Neuronal stem cell (in vitro differentiated cells): ENCODE data around the gene WDR33.

ENCODE experiments used
- DNase-seq: peaks from one replicate; pipeline ENCODE4 v3.0.0-alpha.2; 2013; ENCODE audit warnings: low spot score
- H2AFZ ChIP-seq: one replicate; pipeline ENCODE4 v1.6.1; 2013; ENCODE audit warnings: mild to moderate bottlenecking, low read length, inconsistent platforms
- H2AK5ac ChIP-seq: 2 replicates; pipeline ENCODE4 v1.6.1; 2013; ENCODE audit warnings: low read depth, mild to moderate bottlenecking, inconsistent platforms, low read length, moderate library complexity, mixed read lengths
- H2BK120ac ChIP-seq: 2 replicates; pipeline ENCODE4 v1.6.1; 2013; ENCODE audit warnings: low read depth, mild to moderate bottlenecking, inconsistent platforms, low read length, moderate library complexity, mixed read lengths
- H2BK12ac ChIP-seq: one replicate; pipeline ENCODE4 v1.6.1; 2013; ENCODE audit warnings: low read length, inconsistent platforms
- H2BK15ac ChIP-seq: 2 replicates; pipeline ENCODE4 v1.6.1; 2013; ENCODE audit warnings: mild to moderate bottlenecking, low read length, inconsistent platforms, mixed read lengths
- H2BK5ac ChIP-seq: one replicate; pipeline ENCODE4 v1.6.1; 2013; ENCODE audit warnings: inconsistent platforms, mild to moderate bottlenecking, low read length, moderate library complexity
- H3K14ac ChIP-seq: one replicate; pipeline ENCODE4 v1.6.1; 2013; ENCODE audit warnings: low read length, inconsistent platforms
- H3K18ac ChIP-seq: 2 replicates; pipeline ENCODE4 v1.6.1; 2013; ENCODE audit warnings: low read length, inconsistent platforms
- H3K23ac ChIP-seq: 2 replicates; pipeline ENCODE4 v1.6.1; 2013; ENCODE audit warnings: low read depth, mild to moderate bottlenecking, mixed read lengths, low read length, inconsistent platforms; ENCODE audit not compliant: poor library complexity
- H3K27ac ChIP-seq: replicated peaks from 3 replicates; pipeline ENCODE4 v1.5.1; 2013; ENCODE audit warnings: low read length, inconsistent platforms
- H3K27me3 ChIP-seq, 3 experiments: 2 replicates each; pipeline ENCODE4 v1.6.1; 2013; ENCODE audit warnings: low read length in 3 of 3, mild to moderate bottlenecking in 2 of 3, inconsistent platforms in 1 of 3, low read depth in 1 of 3, mixed read lengths in 1 of 3, moderate library complexity in 1 of 3; ENCODE audit not compliant: control insufficient read depth in 3 of 3, insufficient read depth in 3 of 3
- H3K36me3 ChIP-seq, 2 donors: replicated peaks in 1 of 2; 2 replicates each; pipeline ENCODE4 v1.6.1; 2013; ENCODE audit warnings: low read length in 2 of 2; ENCODE audit not compliant: control insufficient read depth in 2 of 2, insufficient read depth in 2 of 2
- H3K4ac ChIP-seq: 2 replicates; pipeline ENCODE4 v1.6.1; 2013; ENCODE audit warnings: inconsistent platforms, mild to moderate bottlenecking, low read length, moderate library complexity
- H3K4me1 ChIP-seq, 2 donors: 1 replicate in 1 of 2; 2 replicates in 1 of 2; pipeline ENCODE4 v1.6.1; 2013; ENCODE audit warnings: low read length in 2 of 2, low read depth in 1 of 2; ENCODE audit not compliant: control insufficient read depth in 2 of 2, insufficient read depth in 1 of 2
- H3K4me2 ChIP-seq: one replicate; pipeline ENCODE4 v1.6.1; 2013; ENCODE audit warnings: mild to moderate bottlenecking, low read length, inconsistent platforms; ENCODE audit not compliant: insufficient read depth, poor library complexity, severe bottlenecking
- H3K4me3 ChIP-seq, 2 donors: 2 replicates each; pipeline ENCODE4 v1.5.1; 2013; ENCODE audit warnings: low read length in 2 of 2, mild to moderate bottlenecking in 2 of 2, inconsistent platforms in 1 of 2, moderate library complexity in 1 of 2
- H3K79me1 ChIP-seq: one replicate; pipeline ENCODE4 v1.6.1; 2013; ENCODE audit warnings: low read depth, mild to moderate bottlenecking, inconsistent platforms, low read length, moderate library complexity
- H3K9ac ChIP-seq: one replicate; pipeline ENCODE4 v1.6.1; 2013; ENCODE audit warnings: mild to moderate bottlenecking, low read depth, low read length, inconsistent platforms; ENCODE audit not compliant: poor library complexity
- H3K9me3 ChIP-seq, 2 donors: replicated peaks in 1 of 2; 2 replicates each; pipeline versions ENCODE3 to v1.6.1; 2013; ENCODE audit warnings: low read length in 2 of 2, mild to moderate bottlenecking in 2 of 2, inconsistent platforms in 1 of 2, low read depth in 1 of 2, mixed read lengths in 1 of 2, moderate library complexity in 1 of 2; ENCODE audit not compliant: control insufficient read depth in 2 of 2, insufficient read depth in 1 of 2
- H4K8ac ChIP-seq: one replicate; pipeline ENCODE4 v1.6.1; 2013; ENCODE audit warnings: low read depth, mild to moderate bottlenecking, inconsistent platforms, low read length, moderate library complexity
- H4K91ac ChIP-seq: one replicate; pipeline ENCODE4 v1.6.1; 2013; ENCODE audit warnings: low read length, low read depth, mild to moderate bottlenecking, inconsistent platforms; ENCODE audit not compliant: poor library complexity
- WGBS, 2 donors: extraction: QIAGEN DNeasy Blood & Tissue Kit; methylation state at CpG; one replicate each; pipeline ENCODE4 v1.1.7; 2013; ENCODE audit warnings: missing lambda C conversion rate in 2 of 2, mixed read lengths in 1 of 2; ENCODE audit not compliant: insufficient read length in 2 of 2, insufficient replicate concordance in 1 of 2; ENCODE audit errors: extremely low coverage in 2 of 2; 5-methylcytosine and 5-hydroxymethylcytosine counted together

Gene WDR33

DNA sequence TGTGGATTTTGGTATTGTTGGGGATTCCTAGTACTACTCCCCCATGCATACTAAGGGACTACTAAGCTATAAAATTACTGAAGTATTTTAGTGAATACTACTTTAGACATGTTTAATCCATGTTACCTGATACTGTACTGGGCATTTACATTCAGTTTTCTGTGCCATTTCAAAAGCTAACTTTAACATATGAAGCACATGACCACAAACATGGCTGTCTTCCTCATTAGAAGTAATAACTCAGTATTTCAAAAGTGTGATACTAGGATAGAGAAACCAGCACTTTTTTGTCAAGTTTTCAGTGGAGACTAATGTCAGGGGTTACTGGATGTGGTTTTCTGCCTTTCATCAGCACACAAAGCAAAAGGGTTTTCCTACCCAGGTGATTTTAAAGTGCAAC, 27.9 kb downstream of the WDR33 start:
- no peaks in the 10 kb centered on the region for H3K27me3 ChIP-seq
- no peak overlapping the region for H3K4me2 ChIP-seq
- H2BK120ac ChIP-seq = no peak overlapping the region
- H2BK15ac ChIP-seq = no peak overlapping the region
- no peak overlapping the region for H2AK5ac ChIP-seq
- H3K23ac ChIP-seq = no peak overlapping the region
- no peak overlapping the region for H2BK12ac ChIP-seq
- no peak overlapping the region for H2BK5ac ChIP-seq
- H4K91ac ChIP-seq = no peak overlapping the region
- H3K79me1 ChIP-seq = peaks cover 2% of the 10 kb centered on the region
- no peak overlapping the region for H3K27ac ChIP-seq
- H3K9ac ChIP-seq = no peak overlapping the region
- no peaks in the 10 kb centered on the region for H3K4me1 ChIP-seq
- peaks cover 0 to 6% of the 10 kb centered on the region in 2 donors for H3K9me3 ChIP-seq
- H3K4me3 ChIP-seq = no peak overlapping the region
- H4K8ac ChIP-seq = no peak overlapping the region
- H3K36me3 ChIP-seq = peaks cover 2 to 36% of the 10 kb centered on the region in 2 donors
- H3K18ac ChIP-seq = no peak overlapping the region
- H3K14ac ChIP-seq = no peak overlapping the region
- DNase-seq = no peak
- H3K4ac ChIP-seq = no peak overlapping the region
- H2AFZ ChIP-seq = no peak overlapping the region

DNA sequence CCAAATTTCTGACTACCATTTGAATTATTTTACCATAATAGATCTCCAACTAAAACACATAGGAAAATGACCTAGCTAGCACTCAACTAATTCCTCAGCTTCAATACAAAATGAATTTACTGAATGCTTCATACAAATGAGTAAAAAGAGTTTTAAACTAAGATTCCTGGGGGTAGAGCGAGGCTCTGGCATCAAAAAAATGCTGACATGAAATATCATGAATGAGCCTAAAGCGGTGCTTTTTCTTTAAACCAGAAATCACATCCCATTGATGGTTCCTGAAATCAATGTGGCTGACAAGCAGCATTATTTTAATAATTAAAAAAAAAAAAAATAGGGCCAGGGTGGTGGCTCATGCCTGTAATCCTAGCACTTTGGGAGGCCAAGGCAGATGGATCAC, 32.1 kb downstream of the WDR33 start:
- no peaks in the 10 kb centered on the region for H3K9me3 ChIP-seq
- no peaks in the 10 kb centered on the region for H3K27me3 ChIP-seq
- no peak overlapping the region for H3K4me2 ChIP-seq
- H2BK120ac ChIP-seq = no peak overlapping the region
- H2BK15ac ChIP-seq = no peak overlapping the region
- no peak overlapping the region for H3K18ac ChIP-seq
- H4K91ac ChIP-seq = no peak overlapping the region
- H3K23ac ChIP-seq = no peak overlapping the region
- no peak overlapping the region for H2AK5ac ChIP-seq
- H3K14ac ChIP-seq = no peak overlapping the region
- no peak overlapping the region for H2AFZ ChIP-seq
- H3K9ac ChIP-seq = no peak overlapping the region
- no peaks in the 10 kb centered on the region for H3K79me1 ChIP-seq
- no CpG with 5 or more reads among the region's 2 CpGs for WGBS, 2 donors
- no peak overlapping the region for H2BK12ac ChIP-seq
- peaks cover 0 to 6% of the 10 kb centered on the region in 2 donors for H3K4me1 ChIP-seq
- no peak overlapping the region for H3K4me3 ChIP-seq
- H3K4ac ChIP-seq = no peak overlapping the region
- no peak overlapping the region for H3K27ac ChIP-seq
- H3K36me3 ChIP-seq = peaks cover 0 to 16% of the 10 kb centered on the region in 2 donors
- H4K8ac ChIP-seq = no peak overlapping the region
- H2BK5ac ChIP-seq = no peak overlapping the region
- DNase-seq = no peak

DNA sequence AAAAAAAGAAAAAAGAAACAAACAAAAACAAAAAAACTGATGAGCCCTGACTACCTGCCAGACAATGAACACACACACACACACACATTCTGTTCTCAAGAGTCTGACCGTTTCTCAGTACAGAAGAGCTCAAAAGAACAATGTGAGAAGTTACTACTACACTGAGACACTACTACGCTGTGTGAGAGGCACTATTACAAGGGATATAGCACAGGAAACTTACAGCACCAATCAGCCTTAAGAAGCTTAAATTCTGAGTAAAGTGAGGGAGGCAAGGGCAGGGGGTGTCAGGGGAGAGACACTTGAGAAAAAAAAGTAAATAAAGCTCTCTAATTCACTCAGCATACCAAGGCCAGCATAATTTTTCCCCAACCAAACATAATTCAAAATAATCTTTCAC, 32.5 kb downstream of the WDR33 start:
- peaks cover 0 to 6% of the 10 kb centered on the region in 2 donors for H3K4me1 ChIP-seq
- no peak overlapping the region for H4K8ac ChIP-seq
- H3K9ac ChIP-seq = no peak overlapping the region
- H3K4me3 ChIP-seq = no peak overlapping the region
- no peak overlapping the region for H3K23ac ChIP-seq
- H3K18ac ChIP-seq = no peak overlapping the region
- no peaks in the 10 kb centered on the region for H3K9me3 ChIP-seq
- H2BK15ac ChIP-seq = no peak overlapping the region
- H3K14ac ChIP-seq = no peak overlapping the region
- no peak overlapping the region for H2BK12ac ChIP-seq
- no peak overlapping the region for H2AK5ac ChIP-seq
- no CpG with 5 or more reads among the region's 2 CpGs for WGBS, 2 donors
- no peak overlapping the region for H4K91ac ChIP-seq
- no peak overlapping the region for H3K4me2 ChIP-seq
- no peak overlapping the region for H2BK5ac ChIP-seq
- H2AFZ ChIP-seq = no peak overlapping the region
- H3K36me3 ChIP-seq = peaks cover 0 to 16% of the 10 kb centered on the region in 2 donors
- H3K27ac ChIP-seq = no peak overlapping the region
- no peak overlapping the region for H3K4ac ChIP-seq
- no peak overlapping the region for H2BK120ac ChIP-seq
- DNase-seq = no peak
- no peaks in the 10 kb centered on the region for H3K27me3 ChIP-seq
- peaks cover 3% of the 10 kb centered on the region for H3K79me1 ChIP-seq

GRCh38 chr2:127776122-127776780, 34.7 kb downstream of the WDR33 start:
- Histone ChIP-seq H3K27me3 (no peaks in the 10 kb centered on the region), H3K4me3 (no peak overlapping the region), H3K23ac (no peak overlapping the region), H4K91ac (no peak overlapping the region), H2BK12ac (no peak overlapping the region), H3K9me3 (no peaks in the 10 kb centered on the region), H3K27ac (no peak overlapping the region), H2BK15ac (no peak overlapping the region), H3K4ac (no peak overlapping the region), H2BK120ac (no peak overlapping the region), H3K36me3 (peaks cover 0 to 15% of the 10 kb centered on the region in 2 donors), H3K9ac (no peak overlapping the region), H3K4me1 (peaks cover 0 to 6% of the 10 kb centered on the region in 2 donors), H2AFZ (no peak overlapping the region), H2AK5ac (no peak overlapping the region), H3K79me1 (peaks cover 3% of the 10 kb centered on the region), H4K8ac (no peak overlapping the region), H3K18ac (no peak overlapping the region), H2BK5ac (no peak overlapping the region), H3K4me2 (no peak overlapping the region), H3K14ac (no peak overlapping the region)
- no CpG with 5 or more reads among the region's 3 CpGs for WGBS, 2 donors
- DNase-seq = no peak
